Measurements from ENCODE around the gene ELOA. TPM values are rescaled to one million over a fixed set of nuclear protein-coding genes. Genes with fewer than 3 reads are reported as not detected.

The ELOA gene
- total and polyA plus RNA-seq, 2 of the 13 experiments (the other 11 are each of a cell fraction or from before 2014, with no cell fraction given), result 14.2 to 28.5 TPM

DNA sequence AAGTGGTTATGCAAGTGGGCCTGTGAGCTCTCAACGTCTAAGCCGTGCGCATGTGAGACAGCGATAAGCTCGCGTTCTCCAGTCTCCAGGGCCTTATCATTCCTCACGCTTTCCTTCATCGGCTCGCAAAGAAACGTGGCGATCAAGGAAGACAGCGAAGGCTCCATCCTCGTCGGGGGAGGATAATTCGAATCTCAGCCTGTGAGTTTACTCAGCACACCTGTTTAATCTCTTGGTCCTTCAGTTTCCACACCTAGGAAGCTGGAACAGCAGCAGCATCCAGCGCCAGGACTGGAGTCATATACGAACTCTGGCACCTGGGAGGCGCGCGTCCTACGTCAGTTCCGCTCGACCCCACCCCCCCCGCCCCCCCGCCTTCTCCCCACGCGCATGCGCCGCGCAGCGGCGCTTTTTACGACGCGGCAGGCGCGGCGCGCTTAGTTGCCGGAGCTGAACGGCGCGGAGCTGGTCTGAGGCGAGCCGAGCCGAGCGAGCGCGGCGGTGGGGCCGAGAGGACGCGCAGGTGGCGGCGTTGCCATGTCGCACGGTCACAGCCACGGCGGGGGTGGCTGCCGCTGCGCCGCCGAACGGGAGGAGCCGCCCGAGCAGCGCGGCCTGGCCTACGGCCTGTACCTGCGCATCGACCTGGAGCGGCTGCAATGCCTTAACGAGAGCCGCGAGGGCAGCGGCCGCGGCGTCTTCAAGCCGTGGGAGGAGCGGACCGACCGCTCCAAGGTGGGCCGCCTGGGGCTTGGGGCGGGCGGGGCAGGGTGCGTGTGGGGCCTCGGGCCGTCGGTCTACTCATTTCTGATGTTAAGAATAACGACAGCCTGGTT, 34.9 kb downstream of the ELOA start, which contains the start of gene PITHD1 (continued):
- TF ChIP-seq, protein P1, sequence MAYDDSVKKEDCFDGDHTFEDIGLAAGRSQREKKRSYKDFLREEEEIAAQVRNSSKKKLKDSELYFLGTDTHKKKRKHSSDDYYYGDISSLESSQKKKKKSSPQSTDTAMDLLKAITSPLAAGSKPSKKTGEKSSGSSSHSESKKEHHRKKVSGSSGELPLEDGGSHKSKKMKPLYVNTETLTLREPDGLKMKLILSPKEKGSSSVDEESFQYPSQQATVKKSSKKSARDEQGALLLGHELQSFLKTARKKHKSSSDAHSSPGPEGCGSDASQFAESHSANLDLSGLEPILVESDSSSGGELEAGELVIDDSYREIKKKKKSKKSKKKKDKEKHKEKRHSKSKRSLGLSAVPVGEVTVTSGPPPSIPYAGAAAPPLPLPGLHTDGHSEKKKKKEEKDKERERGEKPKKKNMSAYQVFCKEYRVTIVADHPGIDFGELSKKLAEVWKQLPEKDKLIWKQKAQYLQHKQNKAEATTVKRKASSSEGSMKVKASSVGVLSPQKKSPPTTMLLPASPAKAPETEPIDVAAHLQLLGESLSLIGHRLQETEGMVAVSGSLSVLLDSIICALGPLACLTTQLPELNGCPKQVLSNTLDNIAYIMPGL (CRISPR knock-in tag; IDR thresholded peaks at IDR 0.05; ENCODE audit: borderline replicate concordance in 1 of 2, low read depth in 1 of 2), result peak; percentile 68 to 73
- TF ChIP-seq GATAD1 (CRISPR knock-in tag; IDR thresholded peaks at IDR 0.05) (peak; percentile 89), ZFP36 (IDR thresholded peaks at IDR 0.05; ENCODE audit: borderline replicate concordance, low read depth, low read length, partially characterized antibody) (no peak), TBX3 (IDR thresholded peaks at IDR 0.05; ENCODE audit: borderline replicate concordance) (no peak; the same call in 1 of the 2 replicates), ZSCAN12 (CRISPR knock-in tag; IDR thresholded peaks at IDR 0.05) (0 out of 2 replicates have a peak, but pooled peaks have one; percentile 44), PTBP1 (IDR thresholded peaks at IDR 0.05; ENCODE audit: low read depth, low read length, poor library complexity, severe bottlenecking) (no peak), FLYWCH1 (CRISPR knock-in tag; IDR thresholded peaks at IDR 0.05) (no peak), NPAS2 (CRISPR knock-in tag; IDR thresholded peaks at IDR 0.05; ENCODE audit: borderline replicate concordance) (no peak), EED (CRISPR knock-in tag; IDR thresholded peaks at IDR 0.05) (no peak), HOXA3 (CRISPR knock-in tag; IDR thresholded peaks at IDR 0.05) (peak; percentile 75)
- TF ChIP-seq, protein P2, sequence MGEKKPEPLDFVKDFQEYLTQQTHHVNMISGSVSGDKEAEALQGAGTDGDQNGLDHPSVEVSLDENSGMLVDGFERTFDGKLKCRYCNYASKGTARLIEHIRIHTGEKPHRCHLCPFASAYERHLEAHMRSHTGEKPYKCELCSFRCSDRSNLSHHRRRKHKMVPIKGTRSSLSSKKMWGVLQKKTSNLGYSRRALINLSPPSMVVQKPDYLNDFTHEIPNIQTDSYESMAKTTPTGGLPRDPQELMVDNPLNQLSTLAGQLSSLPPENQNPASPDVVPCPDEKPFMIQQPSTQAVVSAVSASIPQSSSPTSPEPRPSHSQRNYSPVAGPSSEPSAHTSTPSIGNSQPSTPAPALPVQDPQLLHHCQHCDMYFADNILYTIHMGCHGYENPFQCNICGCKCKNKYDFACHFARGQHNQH (CRISPR knock-in tag; IDR thresholded peaks at IDR 0.05), result no peak; the same call in 1 of the 2 replicates
- TF ChIP-seq, protein P3, sequence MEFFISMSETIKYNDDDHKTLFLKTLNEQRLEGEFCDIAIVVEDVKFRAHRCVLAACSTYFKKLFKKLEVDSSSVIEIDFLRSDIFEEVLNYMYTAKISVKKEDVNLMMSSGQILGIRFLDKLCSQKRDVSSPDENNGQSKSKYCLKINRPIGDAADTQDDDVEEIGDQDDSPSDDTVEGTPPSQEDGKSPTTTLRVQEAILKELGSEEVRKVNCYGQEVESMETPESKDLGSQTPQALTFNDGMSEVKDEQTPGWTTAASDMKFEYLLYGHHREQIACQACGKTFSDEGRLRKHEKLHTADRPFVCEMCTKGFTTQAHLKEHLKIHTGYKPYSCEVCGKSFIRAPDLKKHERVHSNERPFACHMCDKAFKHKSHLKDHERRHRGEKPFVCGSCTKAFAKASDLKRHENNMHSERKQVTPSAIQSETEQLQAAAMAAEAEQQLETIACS (CRISPR knock-in tag; IDR thresholded peaks at IDR 0.05), result no peak; the same call in 1 of the 2 replicates
- TF ChIP-seq, protein P4, sequence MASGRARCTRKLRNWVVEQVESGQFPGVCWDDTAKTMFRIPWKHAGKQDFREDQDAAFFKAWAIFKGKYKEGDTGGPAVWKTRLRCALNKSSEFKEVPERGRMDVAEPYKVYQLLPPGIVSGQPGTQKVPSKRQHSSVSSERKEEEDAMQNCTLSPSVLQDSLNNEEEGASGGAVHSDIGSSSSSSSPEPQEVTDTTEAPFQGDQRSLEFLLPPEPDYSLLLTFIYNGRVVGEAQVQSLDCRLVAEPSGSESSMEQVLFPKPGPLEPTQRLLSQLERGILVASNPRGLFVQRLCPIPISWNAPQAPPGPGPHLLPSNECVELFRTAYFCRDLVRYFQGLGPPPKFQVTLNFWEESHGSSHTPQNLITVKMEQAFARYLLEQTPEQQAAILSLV (CRISPR knock-in tag; IDR thresholded peaks at IDR 0.05; ENCODE audit: borderline replicate concordance), result peak; percentile 78; the same call in 1 of the 2 replicates
- TF ChIP-seq, protein P5, sequence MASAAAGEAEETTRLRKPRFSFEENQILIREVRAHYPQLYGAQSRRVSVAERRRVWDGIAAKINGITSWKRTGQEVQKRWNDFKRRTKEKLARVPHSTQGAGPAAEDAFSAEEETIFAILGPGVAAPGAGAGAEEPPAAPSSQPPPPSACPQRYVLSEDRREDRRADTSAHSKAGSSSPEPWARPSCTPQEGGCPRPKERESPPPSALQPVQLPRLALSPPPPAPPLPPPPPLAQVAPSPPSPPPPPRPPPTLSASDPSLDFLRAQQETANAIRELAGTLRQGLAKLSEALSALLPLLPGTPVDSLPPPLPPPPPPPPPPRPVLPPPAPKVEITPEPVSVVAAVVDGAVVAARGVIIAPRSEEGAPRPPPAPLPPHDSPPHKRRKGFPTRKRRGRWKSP (CRISPR knock-in tag; IDR thresholded peaks at IDR 0.05), result peak; percentile 87
- TF ChIP-seq, protein P6, sequence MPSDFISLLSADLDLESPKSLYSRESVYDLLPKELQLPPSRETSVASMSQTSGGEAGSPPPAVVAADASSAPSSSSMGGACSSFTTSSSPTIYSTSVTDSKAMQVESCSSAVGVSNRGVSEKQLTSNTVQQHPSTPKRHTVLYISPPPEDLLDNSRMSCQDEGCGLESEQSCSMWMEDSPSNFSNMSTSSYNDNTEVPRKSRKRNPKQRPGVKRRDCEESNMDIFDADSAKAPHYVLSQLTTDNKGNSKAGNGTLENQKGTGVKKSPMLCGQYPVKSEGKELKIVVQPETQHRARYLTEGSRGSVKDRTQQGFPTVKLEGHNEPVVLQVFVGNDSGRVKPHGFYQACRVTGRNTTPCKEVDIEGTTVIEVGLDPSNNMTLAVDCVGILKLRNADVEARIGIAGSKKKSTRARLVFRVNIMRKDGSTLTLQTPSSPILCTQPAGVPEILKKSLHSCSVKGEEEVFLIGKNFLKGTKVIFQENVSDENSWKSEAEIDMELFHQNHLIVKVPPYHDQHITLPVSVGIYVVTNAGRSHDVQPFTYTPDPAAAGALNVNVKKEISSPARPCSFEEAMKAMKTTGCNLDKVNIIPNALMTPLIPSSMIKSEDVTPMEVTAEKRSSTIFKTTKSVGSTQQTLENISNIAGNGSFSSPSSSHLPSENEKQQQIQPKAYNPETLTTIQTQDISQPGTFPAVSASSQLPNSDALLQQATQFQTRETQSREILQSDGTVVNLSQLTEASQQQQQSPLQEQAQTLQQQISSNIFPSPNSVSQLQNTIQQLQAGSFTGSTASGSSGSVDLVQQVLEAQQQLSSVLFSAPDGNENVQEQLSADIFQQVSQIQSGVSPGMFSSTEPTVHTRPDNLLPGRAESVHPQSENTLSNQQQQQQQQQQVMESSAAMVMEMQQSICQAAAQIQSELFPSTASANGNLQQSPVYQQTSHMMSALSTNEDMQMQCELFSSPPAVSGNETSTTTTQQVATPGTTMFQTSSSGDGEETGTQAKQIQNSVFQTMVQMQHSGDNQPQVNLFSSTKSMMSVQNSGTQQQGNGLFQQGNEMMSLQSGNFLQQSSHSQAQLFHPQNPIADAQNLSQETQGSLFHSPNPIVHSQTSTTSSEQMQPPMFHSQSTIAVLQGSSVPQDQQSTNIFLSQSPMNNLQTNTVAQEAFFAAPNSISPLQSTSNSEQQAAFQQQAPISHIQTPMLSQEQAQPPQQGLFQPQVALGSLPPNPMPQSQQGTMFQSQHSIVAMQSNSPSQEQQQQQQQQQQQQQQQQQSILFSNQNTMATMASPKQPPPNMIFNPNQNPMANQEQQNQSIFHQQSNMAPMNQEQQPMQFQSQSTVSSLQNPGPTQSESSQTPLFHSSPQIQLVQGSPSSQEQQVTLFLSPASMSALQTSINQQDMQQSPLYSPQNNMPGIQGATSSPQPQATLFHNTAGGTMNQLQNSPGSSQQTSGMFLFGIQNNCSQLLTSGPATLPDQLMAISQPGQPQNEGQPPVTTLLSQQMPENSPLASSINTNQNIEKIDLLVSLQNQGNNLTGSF (CRISPR knock-in tag; IDR thresholded peaks at IDR 0.05), result no peak
